ENCODE measurements around the gene SLC25A38. TPM values are rescaled to one million over a fixed set of nuclear protein-coding genes. Genes with fewer than 3 reads are reported as not detected.

The SLC25A38 gene, protein sequence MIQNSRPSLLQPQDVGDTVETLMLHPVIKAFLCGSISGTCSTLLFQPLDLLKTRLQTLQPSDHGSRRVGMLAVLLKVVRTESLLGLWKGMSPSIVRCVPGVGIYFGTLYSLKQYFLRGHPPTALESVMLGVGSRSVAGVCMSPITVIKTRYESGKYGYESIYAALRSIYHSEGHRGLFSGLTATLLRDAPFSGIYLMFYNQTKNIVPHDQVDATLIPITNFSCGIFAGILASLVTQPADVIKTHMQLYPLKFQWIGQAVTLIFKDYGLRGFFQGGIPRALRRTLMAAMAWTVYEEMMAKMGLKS
- 16.9 and 19.2 TPM in 2 replicates for total RNA-seq

GRCh38 chr3:39383045-39383880, at the start of gene SLC25A38:
Gene SLC25A38, plus strand, starts transcription at chr3:39383370. Its CDS starts 355 bp downstream, at chr3:39383725.

DNA sequence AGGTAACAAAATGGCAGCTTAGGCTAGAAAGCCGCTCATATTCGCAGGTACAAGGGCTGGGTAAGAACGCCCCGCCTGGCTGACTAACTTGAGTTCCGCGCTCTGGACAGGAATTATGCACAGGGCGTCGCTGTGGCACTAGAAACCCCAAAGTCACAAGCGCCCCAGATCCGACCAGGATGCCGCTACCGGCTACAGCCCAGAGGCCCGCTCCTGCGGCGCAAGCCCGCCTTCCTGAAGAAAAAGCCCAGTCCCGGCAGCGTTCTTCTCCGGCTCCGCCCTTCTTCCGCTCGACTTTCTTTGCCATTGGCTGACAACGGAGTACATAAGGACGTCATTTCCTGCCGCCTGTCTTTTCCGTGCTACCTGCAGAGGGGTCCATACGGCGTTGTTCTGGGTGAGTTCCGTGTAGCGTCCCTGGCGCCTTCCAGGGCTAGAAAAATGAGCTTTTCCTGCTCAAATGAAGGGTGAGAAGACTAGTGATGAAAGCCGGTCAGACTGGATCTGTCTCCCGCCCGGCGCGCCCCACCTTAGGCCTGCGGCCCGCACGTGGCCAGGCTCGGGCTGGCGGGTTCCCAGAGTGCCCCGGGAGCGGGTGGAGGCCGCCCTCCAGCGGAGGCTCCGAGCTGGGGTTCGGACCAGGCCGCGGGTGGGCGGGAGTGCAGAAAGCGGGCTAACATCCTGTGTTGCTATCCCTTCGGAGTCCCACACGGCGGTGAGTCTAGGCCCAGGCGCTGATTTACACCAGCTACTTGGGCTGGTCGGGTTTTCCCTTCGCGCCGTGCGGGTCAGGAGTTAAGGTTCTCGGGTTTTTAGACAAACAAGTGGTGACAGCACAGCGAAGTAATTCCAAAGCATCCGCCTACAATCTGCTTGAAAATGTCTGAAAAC, 23.4 kb downstream of the SLC25A38 start, which contains the start of gene RPSA:
Gene RPSA, plus strand, starts transcription at position 353 of the 891 bp plus-strand sequence. CDS start 934 bp downstream, outside the sequence.

Other genes starting within 250 kb of the SLC25A38 start
- 4.9 and 14.2 TPM in 2 replicates for gene CSRNP1, start 229.8 kb upstream of the SLC25A38 start, total RNA-seq
- gene XIRP1, start 190.8 kb upstream of the SLC25A38 start, total RNA-seq: under 0.01 TPM in 1 of 2 replicates, not detected in the other
- gene CX3CR1, start 103.3 kb upstream of the SLC25A38 start, total RNA-seq: under 0.01 TPM in 1 of 2 replicates, not detected in the other
- gene CCR8, start 53.7 kb upstream of the SLC25A38 start, total RNA-seq: not detected in 2 replicates
- 2,284 and 3,404 TPM in 2 replicates for gene RPSA, start 23.4 kb downstream of the SLC25A38 start, total RNA-seq
- gene MOBP, start 84.3 kb downstream of the SLC25A38 start, total RNA-seq: not detected in 2 replicates